Natural killer cell treated with Interleukin-12 subunit alpha and Interleukin-12 subunit beta and Interleukin-15 and Interleukin-18, amount 100 ng/mL, for 72 hours (primary cell): ENCODE measurements around the gene ZNF181. TPM values are rescaled to one million over a fixed set of nuclear protein-coding genes. Genes with fewer than 3 reads are reported as not detected.

Experiments
- ATAC-seq, 2 donors: fragments of 150-1000 bp; cut with Tn5 transposase in 1 of 2; sonication (Bioruptor Pico), chemical (Tn5 transposase) in 1 of 2; 2 replicates each; pipeline ENCODE4 v1.10.0; 2021
- DNase-seq: peaks from one replicate; pipeline ENCODE4 v3.0.0; 2022; ENCODE audit warnings: low spot score
- H3K27ac Mint-ChIP-seq, 2 donors: 1 replicate in 1 of 2; 2 replicates in 1 of 2; pipeline ENCODE4 v1.8.0; 2022; ENCODE audit warnings: mixed read lengths in 2 of 2, mild to moderate bottlenecking in 1 of 2, moderate library complexity in 1 of 2
- H3K27me3 Mint-ChIP-seq, 2 donors: 1 replicate in 1 of 2; 2 replicates in 1 of 2; pipeline ENCODE4 v1.8.0; 2022; ENCODE audit warnings: mixed read lengths in 2 of 2
- H3K36me3 Mint-ChIP-seq: one replicate; pipeline ENCODE4 v1.8.0; 2022; ENCODE audit warnings: mixed read lengths
- H3K4me1 Mint-ChIP-seq, 2 donors: 1 replicate in 1 of 2; 2 replicates in 1 of 2; pipeline ENCODE4 v1.8.0; 2022; ENCODE audit warnings: low read depth in 2 of 2, mixed read lengths in 2 of 2, mild to moderate bottlenecking in 1 of 2
- H3K4me3 Mint-ChIP-seq: one replicate; pipeline ENCODE4 v1.8.0; 2022; ENCODE audit warnings: mixed read lengths
- H3K9me3 Mint-ChIP-seq: 2 replicates; pipeline ENCODE4 v1.8.0; 2022; ENCODE audit warnings: mixed read lengths
- total RNA-seq, 2 donors: library from RNA; stranded (reverse); gene quantifications; one replicate each; pipeline ENCODE4 v1.2.3, GENCODE V29; 2022

ZNF181 gene
- total RNA-seq, 2 donors from 2014 or later: 3.4 to 5.7 TPM

- H3K27ac Mint-ChIP-seq: no peak overlapping the region
- no peaks in the 10 kb centered on the region for H3K36me3 Mint-ChIP-seq
- ATAC-seq: no peak
- H3K4me1 Mint-ChIP-seq: no peaks in the 10 kb centered on the region
- no peaks in the 10 kb centered on the region for H3K9me3 Mint-ChIP-seq
- peaks cover 37 to 51% of the 10 kb centered on the region in 2 donors for H3K27me3 Mint-ChIP-seq
- no peak for DNase-seq
- H3K4me3 Mint-ChIP-seq: no peak overlapping the region
Measured at GRCh38 chr19:34725400-34725799, 8.6 kb upstream of the ZNF181 start.

GRCh38 chr19:34731019-34731829 is 2.8 kb upstream of the ZNF181 start:
- Mint-ChIP-seq H3K4me3 (no peak overlapping the region), H3K36me3 (peaks cover 9% of the 10 kb centered on the region), H3K27me3 (peaks cover 16 to 17% of the 10 kb centered on the region in 2 donors), H3K27ac (peak overlapping the region in 1 of 2 donors; percentile 27), H3K4me1 (peaks cover 16 to 21% of the 10 kb centered on the region in 2 donors), H3K9me3 (peaks cover 5% of the 10 kb centered on the region)
- ATAC-seq: no peak
- no peak for DNase-seq

GRCh38 chr19:34731964-34732363 is 2.1 kb upstream of the ZNF181 start:
- Mint-ChIP-seq H3K4me1 (peaks cover 16 to 21% of the 10 kb centered on the region in 2 donors), H3K4me3 (no peak overlapping the region), H3K27me3 (peaks cover 10 to 11% of the 10 kb centered on the region in 2 donors), H3K27ac (peak overlapping the region in 1 of 2 donors; percentile 27), H3K36me3 (peaks cover 9% of the 10 kb centered on the region), H3K9me3 (peaks cover 5% of the 10 kb centered on the region)
- ATAC-seq (no peak), DNase-seq (no peak)

GRCh38 chr19:34732612-34733211 is 1.3 kb upstream of the ZNF181 start:
- DNase-seq: no peak
- no peak overlapping the region for H3K27ac Mint-ChIP-seq
- H3K27me3 Mint-ChIP-seq: peaks cover 5% of the 10 kb centered on the region in 2 donors

GRCh38 chr19:34733266-34733745 is 737 bp upstream of the ZNF181 start:
- DNase-seq: no peak
- Mint-ChIP-seq H3K4me1 (peaks cover 16 to 21% of the 10 kb centered on the region in 2 donors), H3K27me3 (peaks cover 0 to 2% of the 10 kb centered on the region in 2 donors), H3K4me3 (peak overlapping the region; percentile 90), H3K36me3 (peaks cover 9% of the 10 kb centered on the region), H3K27ac (peak overlapping the region; percentile 88 to 95), H3K9me3 (peaks cover 5% of the 10 kb centered on the region)
- peak; percentile 0 for ATAC-seq

More at GRCh38 chr19:34732612-34733211, 1.3 kb upstream of the ZNF181 start:
- peaks cover 5% of the 10 kb centered on the region for H3K9me3 Mint-ChIP-seq
- ATAC-seq: no peak
- peak overlapping the region; percentile 45 for H3K4me3 Mint-ChIP-seq
- H3K36me3 Mint-ChIP-seq: peaks cover 9% of the 10 kb centered on the region
- H3K4me1 Mint-ChIP-seq: peaks cover 16 to 21% of the 10 kb centered on the region in 2 donors

DNA sequence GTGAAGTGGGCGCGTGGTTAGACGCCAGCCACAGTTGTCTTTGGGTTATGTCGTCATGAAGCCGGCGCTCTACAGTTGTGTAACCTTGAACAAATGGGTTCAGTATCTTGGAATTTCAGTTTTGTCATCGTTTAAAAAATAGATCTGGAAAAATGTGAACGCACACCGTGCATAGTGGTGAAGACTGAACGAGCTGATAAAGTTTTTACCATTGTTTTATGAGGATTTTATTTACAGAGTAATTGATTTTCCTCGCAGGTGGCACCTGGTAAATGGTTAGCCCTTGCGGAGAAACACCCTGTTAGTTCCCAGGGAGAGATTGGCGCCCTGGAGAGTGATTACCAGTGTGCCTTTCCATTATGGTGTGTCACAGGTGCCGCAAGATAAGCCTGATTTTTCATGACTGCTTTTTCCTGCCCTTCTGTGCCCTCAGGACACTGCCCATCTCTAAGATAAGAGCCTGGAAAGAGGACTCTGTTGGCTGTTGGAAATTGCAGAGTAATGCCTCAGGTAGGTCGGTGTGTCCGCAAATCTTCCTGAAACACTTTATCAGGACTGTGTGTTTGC is 577 bp downstream of the ZNF181 start:
- Mint-ChIP-seq H3K27ac (peak overlapping the region; percentile 88 to 95), H3K4me1 (peaks cover 16 to 21% of the 10 kb centered on the region in 2 donors), H3K36me3 (peaks cover 20% of the 10 kb centered on the region), H3K4me3 (peak overlapping the region; percentile 90), H3K9me3 (peaks cover 9% of the 10 kb centered on the region), H3K27me3 (no peaks in the 10 kb centered on the region)
- ATAC-seq (no peak), DNase-seq (no peak)

DNA sequence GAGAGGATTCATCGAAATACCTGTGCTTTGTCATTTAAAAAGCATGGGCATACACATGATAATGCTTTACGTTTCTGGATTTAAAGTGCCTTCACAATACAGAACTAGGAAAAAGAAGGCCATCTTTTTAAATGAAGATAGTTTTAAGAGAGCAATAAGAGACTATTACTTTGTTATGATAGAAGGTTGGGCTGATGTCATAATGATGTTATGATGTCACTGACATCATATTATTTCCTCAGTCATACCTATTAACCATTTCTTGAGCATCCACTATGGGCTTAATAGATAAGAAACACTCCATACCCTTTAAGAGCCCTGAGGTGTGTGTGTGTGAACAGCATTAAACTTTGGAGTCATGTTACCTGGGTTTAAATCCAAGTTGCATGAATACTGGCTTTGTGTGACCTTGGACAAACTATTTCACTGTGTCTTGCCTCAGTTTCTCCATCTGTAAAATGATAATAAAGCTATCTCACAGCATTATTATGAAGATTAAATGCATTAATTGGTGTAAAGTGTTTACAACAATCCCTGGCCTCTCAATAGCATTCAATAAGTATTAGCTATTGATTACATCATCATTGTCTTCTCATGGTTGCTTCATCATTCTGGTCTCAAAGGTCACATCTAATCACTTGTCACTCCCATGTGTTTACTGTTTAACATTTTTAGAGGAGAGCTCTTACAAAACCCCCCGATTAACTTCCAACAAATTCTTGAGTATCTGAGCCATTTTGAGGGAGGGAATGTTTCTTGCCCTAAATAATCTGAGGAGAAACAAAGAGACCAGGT is 11.1 kb downstream of the ZNF181 start:
- Mint-ChIP-seq H3K9me3 (peaks cover 42% of the 10 kb centered on the region), H3K4me3 (no peak overlapping the region), H3K36me3 (peaks cover 78% of the 10 kb centered on the region), H3K27ac (no peak overlapping the region), H3K4me1 (no peaks in the 10 kb centered on the region), H3K27me3 (no peaks in the 10 kb centered on the region)
- ATAC-seq (no peak), DNase-seq (no peak)

- H3K27ac Mint-ChIP-seq: no peak overlapping the region
- peaks cover 28% of the 10 kb centered on the region for H3K9me3 Mint-ChIP-seq
- no peak overlapping the region for H3K4me3 Mint-ChIP-seq
- H3K4me1 Mint-ChIP-seq: no peaks in the 10 kb centered on the region
- peaks cover 63% of the 10 kb centered on the region for H3K36me3 Mint-ChIP-seq
- ATAC-seq: no peak
- DNase-seq: no peak
- no peaks in the 10 kb centered on the region for H3K27me3 Mint-ChIP-seq
Measured at GRCh38 chr19:34757441-34757840, 23.4 kb downstream of the ZNF181 start.

DNA sequence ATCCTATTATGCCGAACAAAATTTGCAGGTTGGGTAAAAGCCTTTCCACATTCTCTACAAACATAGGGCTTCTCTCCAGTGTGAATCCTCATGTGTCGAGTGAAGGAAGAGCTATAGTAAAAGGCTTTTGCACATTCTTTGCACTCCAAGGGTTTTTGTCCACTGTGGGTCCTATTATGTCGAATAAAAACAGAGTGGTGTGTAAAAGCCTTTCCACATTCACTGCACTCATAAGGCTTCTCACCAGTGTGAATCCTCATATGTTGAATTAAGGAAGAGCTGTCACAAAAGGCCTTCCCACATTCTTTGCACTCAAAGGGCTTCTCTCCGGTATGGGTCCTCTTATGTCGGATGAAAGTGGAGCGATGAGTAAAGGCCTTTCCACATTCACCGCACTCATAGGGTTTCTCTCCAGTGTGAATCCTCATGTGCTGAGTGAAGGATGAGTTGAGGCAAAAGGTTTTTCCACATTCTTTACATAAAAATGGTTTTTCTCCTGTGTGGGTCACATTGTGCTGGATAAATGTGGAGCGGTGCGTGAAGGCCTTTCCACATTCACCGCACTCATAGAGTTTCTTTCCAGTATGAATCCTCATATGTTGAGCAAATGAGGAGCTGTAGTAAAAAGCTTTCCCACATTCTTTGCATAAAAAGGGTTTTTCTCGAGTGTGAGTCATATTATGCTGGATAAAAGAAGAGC is 25.3 kb downstream of the ZNF181 start:
- H3K9me3 Mint-ChIP-seq: peaks cover 28% of the 10 kb centered on the region
- no peak overlapping the region for H3K27ac Mint-ChIP-seq
- no peaks in the 10 kb centered on the region for H3K27me3 Mint-ChIP-seq
- peaks cover 64% of the 10 kb centered on the region for H3K36me3 Mint-ChIP-seq
- H3K4me1 Mint-ChIP-seq: no peaks in the 10 kb centered on the region
- DNase-seq (no peak), ATAC-seq (no peak)
- H3K4me3 Mint-ChIP-seq: no peak overlapping the region

DNA sequence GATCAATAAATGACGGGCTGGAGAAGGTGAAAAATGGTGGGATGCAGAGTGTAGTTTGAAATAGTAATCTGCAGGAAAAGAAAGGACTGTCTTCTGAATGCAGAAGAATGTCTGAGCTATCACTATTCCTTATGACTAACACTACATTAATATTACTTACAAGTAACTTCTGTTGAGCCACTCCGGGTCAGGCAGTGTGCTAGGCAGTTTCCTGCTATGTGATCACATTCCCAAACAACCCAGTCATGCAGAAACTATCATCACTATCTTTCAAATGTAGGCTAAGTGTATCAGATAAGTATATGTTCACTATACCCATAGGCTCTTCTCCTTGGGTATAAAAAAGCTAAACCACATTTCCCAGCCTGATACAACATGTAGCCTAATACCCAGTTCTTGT is 32.3 kb downstream of the ZNF181 start:
- Mint-ChIP-seq H3K36me3 (peaks cover 48% of the 10 kb centered on the region), H3K27ac (no peak overlapping the region)

DNA sequence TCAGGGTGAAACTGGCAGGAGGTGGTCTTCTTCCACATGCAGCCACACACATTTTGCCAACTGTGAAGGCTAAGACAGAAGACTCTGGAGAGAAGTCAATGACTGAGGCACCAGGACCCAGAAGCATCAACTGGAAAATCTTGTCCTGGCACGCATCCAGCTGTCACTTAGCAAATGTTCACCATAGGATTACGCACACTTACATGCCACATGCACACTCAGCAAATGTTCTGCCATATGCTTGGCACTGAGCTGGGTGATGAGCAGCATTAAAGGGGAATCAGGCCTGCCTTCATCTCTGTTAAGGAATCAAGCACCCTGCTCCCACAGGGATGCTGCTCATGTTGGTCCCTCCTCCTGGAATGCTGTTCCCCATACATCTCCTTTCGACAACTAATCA is 33.9 kb downstream of the ZNF181 start:
- H3K27me3 Mint-ChIP-seq: no peaks in the 10 kb centered on the region
- H3K4me1 Mint-ChIP-seq: peaks cover 11 to 14% of the 10 kb centered on the region in 2 donors
- H3K36me3 Mint-ChIP-seq: peaks cover 32% of the 10 kb centered on the region
- H3K27ac Mint-ChIP-seq: no peak overlapping the region
- peaks cover 9% of the 10 kb centered on the region for H3K9me3 Mint-ChIP-seq
- no peak overlapping the region for H3K4me3 Mint-ChIP-seq
- no peak for DNase-seq
- ATAC-seq: no peak

More for the DNA sequence above, 32.3 kb downstream of the ZNF181 start:
- no peak for DNase-seq
- no peak for ATAC-seq
- Mint-ChIP-seq H3K4me1 (peaks cover 0 to 2% of the 10 kb centered on the region in 2 donors), H3K4me3 (no peak overlapping the region), H3K27me3 (no peaks in the 10 kb centered on the region), H3K9me3 (peaks cover 15% of the 10 kb centered on the region)

DNA sequence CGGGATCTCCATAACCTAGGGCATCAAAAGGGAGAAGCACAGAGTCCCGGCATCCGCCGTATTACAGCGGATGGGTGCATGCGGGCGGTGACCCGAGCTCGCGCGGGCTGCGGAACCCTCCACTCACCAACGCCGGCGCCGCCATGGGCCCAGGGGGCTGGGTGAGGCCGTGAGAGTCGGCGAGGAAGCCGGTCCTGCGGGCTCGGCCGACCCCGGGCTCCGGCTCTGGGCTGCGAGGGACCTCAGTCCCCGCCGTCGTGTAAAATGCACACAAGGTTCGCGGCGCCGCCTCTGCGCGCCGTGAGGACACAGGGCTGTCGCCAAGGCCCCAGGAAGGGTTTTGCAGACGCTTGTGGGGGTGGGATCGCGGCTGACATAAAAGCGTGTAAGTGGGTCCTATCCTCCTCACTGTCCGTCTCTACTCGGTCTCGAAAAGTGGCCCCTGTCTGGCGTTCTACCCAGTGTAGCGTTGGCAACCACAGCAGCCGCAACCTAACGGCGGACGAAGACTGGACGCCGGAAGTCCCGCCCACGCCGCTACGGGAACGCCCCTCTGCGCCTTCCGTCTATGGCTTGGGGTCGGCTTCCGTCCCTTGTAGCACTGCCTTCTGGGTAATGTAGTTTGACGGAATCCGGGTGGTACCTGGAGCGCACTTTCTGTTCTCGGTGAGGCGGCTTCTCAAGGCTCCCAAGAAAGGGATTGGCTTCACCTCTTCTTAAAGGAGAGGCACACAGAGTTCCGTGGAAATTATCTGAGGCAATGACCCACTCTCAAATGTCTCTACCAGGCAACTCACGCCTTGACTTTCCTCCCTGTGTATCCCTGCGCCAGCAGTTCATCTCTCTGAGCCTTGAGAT is 38.9 kb downstream of the ZNF181 start, which contains the start of gene ZNF599:
ZNF599 (minus strand) TSS at position 519 of the 858 bp plus-strand sequence; CDS start at position 145, 374 bp downstream.
- peaks cover 4% of the 10 kb centered on the region for H3K9me3 Mint-ChIP-seq
- H3K27ac Mint-ChIP-seq: peak within 1 kb of the TSS; percentile 60 to 88
- no peaks in the 10 kb centered on the region for H3K36me3 Mint-ChIP-seq
- peak within 1 kb of the TSS; percentile 90 for H3K4me3 Mint-ChIP-seq
- ATAC-seq (peak; percentile 98 to 99), DNase-seq (peak; percentile 94)
- peaks cover 5 to 9% of the 10 kb centered on the region in 2 donors for H3K27me3 Mint-ChIP-seq
- peaks cover 14 to 17% of the 10 kb centered on the region in 2 donors for H3K4me1 Mint-ChIP-seq
